Nephron progenitor cell (in vitro differentiated cells): ENCODE data around the gene FIP1L1.

Experiments used
- DNase-seq: peaks from one replicate; pipeline ENCODE4 v3.0.0; 2021
- H3K27ac Mint-ChIP-seq: 2 replicates; pipeline ENCODE4 v1.8.0; 2021; ENCODE audit warnings: mild to moderate bottlenecking, moderate library complexity, mixed read lengths
- H3K27me3 Mint-ChIP-seq: 2 replicates; pipeline ENCODE4 v1.8.0; 2021; ENCODE audit warnings: mild to moderate bottlenecking, low read depth, mixed read lengths; ENCODE audit not compliant: poor library complexity
- H3K36me3 Mint-ChIP-seq: 2 replicates; pipeline ENCODE4 v1.8.0; 2021; ENCODE audit warnings: low read depth, mixed read lengths
- H3K4me1 Mint-ChIP-seq: 2 replicates; pipeline ENCODE4 v1.8.0; 2021; ENCODE audit warnings: mixed read lengths
- H3K4me3 Mint-ChIP-seq: 2 replicates; pipeline ENCODE4 v1.8.0; 2021; ENCODE audit warnings: mild to moderate bottlenecking, moderate library complexity, mixed read lengths
- H3K9me3 Mint-ChIP-seq: 2 replicates; pipeline ENCODE4 v1.8.0; 2021; ENCODE audit warnings: mild to moderate bottlenecking, moderate library complexity, mixed read lengths
- TF ChIP-seq, protein P1 (sequence below): fragments of 200-600 bp; sonication (generic); IDR thresholded peaks from 2 replicates; pipeline ENCODE4 v1.5.0; 2021; ENCODE audit warnings: antibody characterized with exemption

The FIP1L1 gene

DNA sequence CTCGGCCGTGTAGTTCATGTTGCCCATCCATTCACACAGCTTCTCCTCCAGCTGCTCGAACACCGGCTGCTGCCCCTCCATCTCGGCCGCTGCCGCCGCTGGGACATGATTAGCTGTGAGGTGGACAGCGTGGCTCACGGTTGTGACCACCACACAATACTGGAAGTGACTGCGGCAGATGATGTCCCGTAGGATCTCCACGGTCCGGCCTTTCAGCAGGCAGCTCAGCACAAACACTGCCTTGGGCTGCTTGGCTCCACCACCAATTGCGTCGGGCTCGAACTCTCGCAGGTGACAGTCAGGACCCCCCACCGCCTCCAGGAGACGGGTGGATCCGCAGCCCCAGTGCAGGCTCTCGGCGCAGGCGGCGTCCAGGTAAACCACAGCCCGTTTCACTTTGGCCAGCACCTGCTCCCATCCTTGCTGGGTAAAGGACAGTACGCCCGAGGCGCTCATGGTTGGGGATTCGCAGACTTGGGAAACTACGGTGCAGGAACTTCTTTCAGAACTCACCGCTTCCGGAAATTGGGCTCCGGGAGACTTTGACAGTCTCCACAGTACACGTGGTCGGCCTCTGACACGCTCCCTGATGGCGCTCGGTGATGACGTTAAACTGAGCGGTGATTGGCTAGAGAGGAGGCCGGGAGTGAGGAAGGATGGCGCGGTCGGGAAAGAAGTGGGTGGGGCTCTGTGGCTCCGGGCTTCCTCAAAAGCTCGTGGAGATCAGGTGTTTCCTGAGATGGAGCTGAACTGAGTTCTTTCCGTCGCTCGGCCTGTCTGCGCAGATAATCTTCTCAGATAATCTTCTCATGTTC lies 11.7 kb upstream of the FIP1L1 start, which contains the start of gene SCFD2:
Gene SCFD2, minus strand, starts transcription at position 576 of the 815 bp plus-strand sequence.
- peak; percentile 92 for DNase-seq
- TF ChIP-seq, protein P1, sequence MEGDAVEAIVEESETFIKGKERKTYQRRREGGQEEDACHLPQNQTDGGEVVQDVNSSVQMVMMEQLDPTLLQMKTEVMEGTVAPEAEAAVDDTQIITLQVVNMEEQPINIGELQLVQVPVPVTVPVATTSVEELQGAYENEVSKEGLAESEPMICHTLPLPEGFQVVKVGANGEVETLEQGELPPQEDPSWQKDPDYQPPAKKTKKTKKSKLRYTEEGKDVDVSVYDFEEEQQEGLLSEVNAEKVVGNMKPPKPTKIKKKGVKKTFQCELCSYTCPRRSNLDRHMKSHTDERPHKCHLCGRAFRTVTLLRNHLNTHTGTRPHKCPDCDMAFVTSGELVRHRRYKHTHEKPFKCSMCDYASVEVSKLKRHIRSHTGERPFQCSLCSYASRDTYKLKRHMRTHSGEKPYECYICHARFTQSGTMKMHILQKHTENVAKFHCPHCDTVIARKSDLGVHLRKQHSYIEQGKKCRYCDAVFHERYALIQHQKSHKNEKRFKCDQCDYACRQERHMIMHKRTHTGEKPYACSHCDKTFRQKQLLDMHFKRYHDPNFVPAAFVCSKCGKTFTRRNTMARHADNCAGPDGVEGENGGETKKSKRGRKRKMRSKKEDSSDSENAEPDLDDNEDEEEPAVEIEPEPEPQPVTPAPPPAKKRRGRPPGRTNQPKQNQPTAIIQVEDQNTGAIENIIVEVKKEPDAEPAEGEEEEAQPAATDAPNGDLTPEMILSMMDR: no peak
- H3K36me3 Mint-ChIP-seq: no peaks in the 10 kb centered on the region
- H3K4me1 Mint-ChIP-seq: peaks cover 35% of the 10 kb centered on the region
- no peak within 1 kb of the TSS for H3K27ac Mint-ChIP-seq
- H3K27me3 Mint-ChIP-seq: peaks cover 42% of the 10 kb centered on the region
- peak within 1 kb of the TSS; percentile 94 for H3K4me3 Mint-ChIP-seq
- H3K9me3 Mint-ChIP-seq: peaks cover 8% of the 10 kb centered on the region

GRCh38 chr4:53366301-53366716 lies 11.1 kb upstream of the FIP1L1 start:
- peaks cover 48% of the 10 kb centered on the region for H3K27me3 Mint-ChIP-seq
- peaks cover 8% of the 10 kb centered on the region for H3K9me3 Mint-ChIP-seq
- TF ChIP-seq, protein P1: no peak

GRCh38 chr4:53367721-53368120 lies 9.7 kb upstream of the FIP1L1 start:
- H3K9me3 Mint-ChIP-seq: peaks cover 8% of the 10 kb centered on the region
- H3K4me3 Mint-ChIP-seq: no peak overlapping the region
- H3K27ac Mint-ChIP-seq: no peak overlapping the region
- H3K4me1 Mint-ChIP-seq: peaks cover 31% of the 10 kb centered on the region
- TF ChIP-seq, protein P1: no peak
- peaks cover 63% of the 10 kb centered on the region for H3K27me3 Mint-ChIP-seq
- no peaks in the 10 kb centered on the region for H3K36me3 Mint-ChIP-seq
- DNase-seq: no peak

More at GRCh38 chr4:53366301-53366716, 11.1 kb upstream of the FIP1L1 start:
- Mint-ChIP-seq H3K4me3 (peak overlapping the region; percentile 94), H3K4me1 (peaks cover 35% of the 10 kb centered on the region), H3K36me3 (no peaks in the 10 kb centered on the region), H3K27ac (no peak overlapping the region)
- DNase-seq: no peak

DNA sequence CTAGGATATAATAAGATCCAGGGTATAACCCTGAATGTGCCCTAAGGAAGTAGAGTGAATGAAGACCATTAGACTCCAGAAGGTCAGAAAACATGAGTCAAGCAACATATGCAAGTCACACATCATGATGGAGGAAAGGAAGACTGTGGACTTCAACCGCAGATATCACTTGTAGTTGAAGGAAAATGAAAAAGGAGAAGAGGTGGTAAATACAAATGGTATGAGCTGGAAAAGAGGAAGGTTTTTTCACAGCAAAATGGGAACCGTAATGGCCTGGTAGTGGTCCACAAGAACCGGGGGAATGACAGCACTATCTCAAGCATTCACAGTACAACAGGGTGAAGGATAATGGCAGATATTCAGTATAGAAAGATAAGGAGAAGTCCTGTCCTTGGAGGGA lies 6.4 kb upstream of the FIP1L1 start:
- Mint-ChIP-seq H3K4me3 (no peak overlapping the region), H3K27ac (no peak overlapping the region), H3K4me1 (peaks cover 7% of the 10 kb centered on the region), H3K9me3 (peaks cover 7% of the 10 kb centered on the region), H3K27me3 (peaks cover 86% of the 10 kb centered on the region), H3K36me3 (no peaks in the 10 kb centered on the region)
- DNase-seq: no peak
- TF ChIP-seq, protein P1: no peak

GRCh38 chr4:53371843-53372521 lies 5.5 kb upstream of the FIP1L1 start:
- no peak overlapping the region for H3K27ac Mint-ChIP-seq
- TF ChIP-seq, protein P1: no peak
- no peak for DNase-seq
- peaks cover 85% of the 10 kb centered on the region for H3K27me3 Mint-ChIP-seq
- H3K9me3 Mint-ChIP-seq: no peaks in the 10 kb centered on the region
- no peak overlapping the region for H3K4me3 Mint-ChIP-seq
- no peaks in the 10 kb centered on the region for H3K36me3 Mint-ChIP-seq
- H3K4me1 Mint-ChIP-seq: peaks cover 5% of the 10 kb centered on the region
